ENCODE data around the gene PLA2G2D.

The PLA2G2D gene

DNA sequence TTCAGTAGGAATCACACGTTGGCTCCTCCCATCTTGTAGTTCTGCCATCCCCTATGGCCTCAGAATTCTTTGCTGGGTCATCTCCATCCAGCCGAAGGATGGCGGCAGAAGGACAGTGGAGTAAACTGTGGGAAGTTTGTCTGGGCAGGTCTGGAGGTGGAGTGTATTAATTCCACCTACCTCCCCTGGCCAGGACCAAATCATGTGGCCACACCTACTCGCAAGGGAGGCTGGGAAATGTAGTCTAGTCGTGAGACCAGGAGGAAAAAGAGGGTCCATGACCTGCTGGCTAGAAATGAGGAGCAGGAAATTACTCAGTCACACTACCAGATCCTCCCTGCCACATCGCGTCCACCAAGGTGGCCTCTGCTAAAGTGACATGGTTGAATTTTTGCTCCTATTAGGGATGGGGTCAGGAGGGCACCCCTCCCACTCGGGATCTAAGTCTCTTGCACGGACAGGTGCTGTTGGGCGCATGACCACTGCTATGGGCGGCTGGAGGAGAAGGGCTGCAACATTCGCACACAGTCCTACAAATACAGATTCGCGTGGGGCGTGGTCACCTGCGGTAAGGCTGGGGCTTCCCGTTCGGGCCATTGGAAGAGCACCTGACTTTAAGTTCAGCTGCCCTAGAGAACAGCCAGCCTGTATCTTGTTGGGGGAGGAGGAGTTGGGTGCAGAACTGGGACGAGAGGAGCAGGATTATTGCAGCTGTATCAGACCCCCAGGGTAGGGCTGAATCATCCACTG, 29.8 kb downstream of the PLA2G2D start:
- DNase-seq (ENCODE audit: extremely low read depth in 1 of 2, low read depth in 1 of 2) = no peak

DNA sequence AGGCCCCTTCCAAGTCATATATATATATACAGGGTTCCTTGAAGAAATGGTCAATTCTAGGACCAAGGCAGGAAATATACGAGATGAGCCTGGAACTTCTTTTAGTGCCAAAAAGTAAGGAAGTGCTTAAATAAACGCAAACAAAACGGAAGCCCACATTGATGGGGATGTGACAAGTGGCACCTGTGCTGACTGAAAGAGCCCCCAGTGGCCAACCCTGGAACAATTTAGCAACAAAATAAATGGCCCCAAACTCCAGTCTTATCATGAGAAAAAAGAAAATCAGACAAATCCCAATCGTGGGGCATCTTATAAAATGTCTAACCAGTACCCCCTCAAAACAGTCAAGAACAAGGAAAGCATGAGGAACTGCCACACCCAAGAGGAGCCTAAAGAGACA, 31.7 kb downstream of the PLA2G2D start:
- no peak for DNase-seq (ENCODE audit: extremely low read depth in 1 of 2, low read depth in 1 of 2)

DNA sequence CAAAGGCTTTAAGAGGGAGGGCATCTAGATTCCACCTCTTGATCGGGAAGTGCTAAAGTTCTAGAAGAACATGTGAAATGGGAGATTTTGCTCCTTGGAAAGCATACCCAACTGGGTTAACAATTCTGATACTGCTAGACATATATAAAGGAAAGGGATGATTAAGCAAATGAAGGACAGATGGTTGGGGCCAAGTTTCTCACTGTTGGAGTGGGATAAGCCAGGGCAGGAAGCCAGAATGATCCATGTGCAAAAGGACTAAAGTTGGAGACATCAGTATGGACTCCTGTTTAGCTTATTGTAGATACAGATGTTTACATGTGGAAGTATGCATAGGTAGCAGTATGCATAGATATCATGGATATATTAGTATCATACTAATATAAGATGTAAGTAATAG, 32.5 kb downstream of the PLA2G2D start:
- no peak for DNase-seq (ENCODE audit: extremely low read depth in 1 of 2, low read depth in 1 of 2)

DNA sequence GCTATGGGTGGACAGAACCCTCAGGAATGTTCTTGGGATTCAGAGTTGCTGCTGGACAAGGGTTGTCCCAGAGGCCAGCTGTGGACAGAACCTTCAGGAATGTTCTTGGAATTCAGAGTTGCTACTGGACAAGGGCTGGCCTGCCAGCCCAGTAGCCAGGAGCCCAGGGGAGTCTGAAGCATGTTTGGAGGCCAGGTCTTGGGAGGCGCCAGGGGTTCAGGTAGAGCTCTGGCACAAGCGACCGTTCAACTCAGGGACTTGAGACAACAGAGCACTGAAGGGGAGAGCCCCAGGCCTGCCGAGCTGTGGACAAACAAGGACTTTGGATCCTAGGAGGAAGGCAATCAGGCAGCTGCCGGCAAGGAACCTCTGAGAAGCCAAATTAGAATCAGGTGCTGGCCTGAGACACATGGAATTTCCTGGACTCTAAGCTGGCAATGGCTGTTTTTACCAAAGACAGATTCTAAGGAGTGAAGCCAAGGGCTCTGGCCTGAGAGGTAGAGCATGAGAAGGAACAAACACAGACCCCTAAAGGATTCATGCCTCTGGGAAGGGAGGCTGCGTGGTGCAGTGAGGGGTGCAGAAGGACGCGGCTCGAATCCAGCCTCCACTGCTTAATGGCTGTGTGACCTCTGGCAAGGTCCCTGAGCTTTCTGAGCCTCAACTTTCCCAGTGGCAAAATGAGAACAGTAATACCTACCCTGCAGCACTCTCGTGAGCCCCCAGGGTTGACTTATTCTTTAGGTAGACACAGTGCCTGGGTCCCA, 36.0 kb downstream of the PLA2G2D start:
- DNase-seq (ENCODE audit: extremely low read depth in 1 of 2, low read depth in 1 of 2) = no peak

DNA sequence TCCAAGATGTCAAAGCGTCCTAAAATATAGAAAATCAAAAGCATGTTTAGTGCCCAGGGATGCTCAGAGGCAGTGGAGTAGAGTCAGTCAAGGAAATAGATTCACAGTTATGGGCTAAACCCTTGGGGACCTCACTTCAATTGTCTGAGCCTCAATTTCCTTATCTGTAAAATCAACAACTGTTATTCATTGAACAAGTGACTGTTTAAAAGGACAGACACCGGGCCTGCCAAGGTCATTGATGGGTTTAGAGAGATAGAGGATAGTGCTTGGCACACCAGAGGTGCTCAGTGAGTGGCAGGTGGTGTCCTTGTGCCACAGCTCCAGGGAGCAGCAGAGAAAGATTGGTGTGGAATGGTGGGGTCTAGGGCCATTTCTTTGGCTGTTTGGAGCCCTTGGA, 36.6 kb downstream of the PLA2G2D start:
- DNase-seq (ENCODE audit: extremely low read depth in 1 of 2, low read depth in 1 of 2) = no peak

DNA sequence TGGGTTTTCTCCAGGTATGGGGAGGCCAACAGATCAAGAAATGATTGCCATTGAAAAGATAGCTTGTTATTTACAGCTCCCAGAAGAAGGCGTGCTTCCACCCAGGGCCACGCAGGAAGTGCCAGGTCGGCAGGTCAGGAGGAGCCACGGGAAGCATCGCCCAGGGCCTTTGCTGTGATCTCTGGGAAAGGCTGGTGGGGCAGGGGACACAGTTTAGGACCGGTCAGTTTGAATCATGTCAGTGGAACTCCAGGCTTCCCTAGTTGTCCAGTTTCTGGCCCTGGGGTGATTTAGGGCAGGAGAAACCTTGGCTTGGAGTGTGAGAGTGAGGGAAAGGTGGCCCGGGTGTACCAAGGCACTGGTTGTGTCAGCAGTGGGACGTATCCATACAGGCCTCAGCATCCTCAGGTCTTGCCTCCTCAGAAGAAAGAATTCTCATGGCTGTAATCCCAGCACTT, 38.0 kb downstream of the PLA2G2D start:
- no peak for DNase-seq (ENCODE audit: extremely low read depth in 1 of 2, low read depth in 1 of 2)

DNA sequence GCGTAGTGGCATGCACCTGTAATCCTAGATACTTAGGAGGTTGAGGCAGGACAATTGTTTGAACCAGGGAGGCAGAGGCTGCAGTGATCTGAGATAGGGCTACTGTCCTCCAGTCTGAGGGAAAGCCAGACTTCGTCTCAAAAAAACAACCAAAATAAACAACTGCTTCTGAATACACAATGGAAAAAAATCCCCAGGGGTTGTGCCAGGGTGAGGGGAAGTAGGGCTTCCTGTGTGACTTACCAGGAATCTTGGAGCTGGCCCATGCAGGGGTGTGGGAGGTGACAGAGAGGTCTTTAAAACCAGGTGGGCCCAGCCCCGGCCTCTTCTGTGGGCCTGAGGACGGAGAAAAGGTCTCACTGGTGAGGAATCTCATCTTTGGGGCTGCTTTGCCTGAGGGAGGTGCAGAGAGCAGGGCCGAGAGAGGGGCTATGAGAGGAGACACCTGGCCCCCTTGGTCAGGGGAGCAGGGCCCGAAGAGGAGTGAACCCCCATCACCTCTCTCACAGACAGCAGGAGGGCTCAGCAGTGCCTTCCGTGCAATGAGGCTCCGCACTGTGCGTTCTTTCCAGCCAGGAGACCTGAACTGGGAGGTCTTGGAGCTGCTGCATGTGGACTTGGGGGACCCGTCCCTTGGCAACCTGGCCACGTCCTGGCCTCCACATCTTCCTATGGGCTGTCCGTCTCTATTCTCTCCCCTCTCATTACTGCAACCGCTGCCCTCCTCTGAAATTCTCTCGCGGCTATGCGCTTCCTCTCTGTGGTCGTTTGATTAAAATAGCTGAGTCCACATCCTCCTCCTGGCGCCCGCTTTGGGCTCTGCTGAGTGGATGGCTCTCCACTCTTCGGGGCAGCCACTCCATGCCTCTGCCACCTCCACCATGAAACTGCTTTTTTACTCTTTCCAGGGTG, 38.6 kb downstream of the PLA2G2D start:
- peak in 1 of 2 donors; percentile 2 for DNase-seq (ENCODE audit: extremely low read depth in 1 of 2, low read depth in 1 of 2)

DNA sequence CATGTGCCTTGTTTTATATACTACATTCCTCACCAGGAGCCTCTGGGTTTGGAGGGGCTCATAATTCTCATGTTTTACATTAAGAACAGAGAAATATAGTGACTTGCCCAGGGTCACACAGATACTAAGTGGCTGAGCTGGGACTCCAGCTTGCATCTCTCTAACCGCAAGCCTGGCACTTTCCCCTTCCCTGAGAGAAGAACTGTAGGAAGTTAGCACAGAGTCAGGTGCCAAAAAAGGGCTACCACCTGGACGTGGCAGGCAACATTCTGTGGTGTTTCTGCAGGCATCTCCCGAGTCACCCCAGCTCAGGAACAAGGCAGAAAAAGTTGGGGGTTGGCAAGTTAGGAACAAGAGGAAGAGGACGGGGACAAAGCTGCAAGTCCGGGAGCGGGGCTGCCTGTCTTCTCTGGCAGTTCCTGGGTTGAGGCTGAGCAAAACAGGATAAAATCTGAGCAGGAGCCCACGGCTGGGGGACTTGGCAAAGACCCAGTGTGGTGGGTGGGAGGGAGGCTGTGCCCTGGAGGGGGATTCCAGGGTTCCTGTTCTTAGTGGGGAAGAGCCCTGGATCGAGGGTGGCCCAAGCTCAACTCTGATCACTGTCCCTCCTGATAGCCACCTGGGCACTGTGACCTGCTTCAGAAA, 39.6 kb downstream of the PLA2G2D start:
- DNase-seq (ENCODE audit: extremely low read depth in 1 of 2, low read depth in 1 of 2) = no peak

DNA sequence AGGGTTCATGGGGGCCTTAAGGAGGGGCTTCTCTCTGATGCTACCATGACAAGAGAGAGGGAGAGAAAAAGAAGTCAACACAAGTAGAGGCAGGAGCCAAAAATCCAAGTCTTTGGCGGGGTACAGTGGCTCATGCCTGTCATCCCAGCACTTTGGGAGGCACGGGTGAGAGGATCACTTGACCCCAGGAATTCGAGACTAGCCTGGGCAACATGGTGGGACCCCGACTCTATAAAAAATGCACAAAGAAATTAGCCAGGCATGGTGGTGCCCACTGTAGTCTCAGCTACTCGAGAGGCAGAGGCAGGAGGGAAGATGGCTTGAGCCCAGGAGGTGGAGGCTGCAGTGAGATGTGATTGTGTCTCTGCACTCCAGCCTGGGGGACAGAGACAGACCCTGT, 40.6 kb downstream of the PLA2G2D start:
- no peak for DNase-seq (ENCODE audit: extremely low read depth in 1 of 2, low read depth in 1 of 2)

DNA sequence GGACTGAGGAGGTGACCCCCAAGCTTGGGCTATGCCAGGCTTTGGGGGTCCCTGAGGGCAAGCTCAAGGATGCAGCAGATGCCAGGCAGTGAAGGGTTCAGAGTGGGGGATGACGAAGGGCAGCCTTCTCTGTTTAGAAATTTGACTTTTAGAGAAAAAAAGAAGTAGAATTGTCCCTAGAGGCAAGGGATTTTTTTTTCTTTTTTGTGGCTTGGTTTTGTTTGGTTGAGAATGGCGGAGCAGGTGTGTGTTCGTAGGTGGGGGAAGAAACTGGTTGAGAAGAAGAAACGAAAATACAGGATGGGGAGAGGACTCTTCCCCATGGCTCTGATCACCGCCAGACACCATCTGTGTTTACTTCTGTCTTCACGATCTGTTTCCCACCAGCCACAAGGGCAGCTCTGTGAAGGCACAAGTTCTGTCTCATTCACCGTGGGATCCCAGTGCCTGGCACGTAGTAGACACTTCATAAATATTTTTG, 41.1 kb downstream of the PLA2G2D start:
- DNase-seq (ENCODE audit: extremely low read depth in 1 of 2, low read depth in 1 of 2) = no peak

DNA sequence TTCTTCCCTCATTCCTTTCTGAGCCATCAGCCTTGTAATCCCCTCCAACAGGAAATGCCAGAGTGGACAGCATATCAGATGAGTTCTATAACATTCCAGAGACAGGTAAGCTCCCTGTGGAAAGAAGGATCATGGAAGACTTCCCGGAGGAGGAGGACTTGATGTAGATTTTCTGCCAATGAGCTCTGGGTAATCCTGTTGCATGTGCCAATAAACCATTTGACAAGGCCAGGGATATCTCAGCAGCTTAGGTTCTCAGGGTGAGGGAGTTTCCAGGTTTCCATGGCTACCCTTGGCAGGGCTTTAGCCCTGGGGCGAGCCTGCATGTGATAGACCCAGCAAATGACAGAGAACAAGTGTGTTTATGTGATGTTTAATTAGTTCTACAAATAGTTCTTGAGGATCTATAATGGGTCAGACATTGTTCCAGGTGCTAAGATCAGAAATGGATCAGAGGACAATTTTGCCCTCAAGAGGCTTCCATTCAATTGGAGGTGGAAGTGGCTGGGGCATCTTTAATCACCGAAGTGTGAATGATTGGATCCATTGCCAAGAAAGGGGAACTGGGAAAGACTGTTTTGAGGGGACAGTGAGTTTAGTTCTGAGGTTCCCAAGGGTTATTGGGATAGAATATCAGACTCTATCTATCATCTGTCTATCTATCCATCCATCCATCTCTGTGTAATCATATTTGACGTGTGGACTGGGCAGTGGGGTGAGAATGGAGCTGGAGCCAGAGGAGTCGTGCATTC, 42.5 kb downstream of the PLA2G2D start:
- DNase-seq (ENCODE audit: extremely low read depth in 1 of 2, low read depth in 1 of 2) = no peak

DNA sequence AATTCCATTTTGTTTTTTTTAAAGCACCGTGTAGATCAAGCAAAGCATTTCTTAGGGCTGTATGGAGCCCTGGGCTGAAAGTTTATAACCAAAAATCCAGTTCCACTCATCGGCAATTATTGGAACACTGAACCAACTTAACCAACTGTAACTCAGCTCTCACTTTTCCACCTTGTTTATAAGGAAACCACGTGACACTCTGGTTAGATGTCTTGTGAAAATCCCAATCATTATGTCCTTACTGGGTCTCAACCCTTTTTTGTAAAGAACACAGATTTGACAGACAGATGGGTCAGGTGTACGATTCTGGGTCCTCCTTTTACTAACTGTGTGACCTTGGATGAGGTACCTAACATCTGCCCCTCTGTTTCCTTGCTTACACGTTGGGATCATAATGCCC, 43.1 kb downstream of the PLA2G2D start:
- no peak for DNase-seq (ENCODE audit: extremely low read depth in 1 of 2, low read depth in 1 of 2)

DNA sequence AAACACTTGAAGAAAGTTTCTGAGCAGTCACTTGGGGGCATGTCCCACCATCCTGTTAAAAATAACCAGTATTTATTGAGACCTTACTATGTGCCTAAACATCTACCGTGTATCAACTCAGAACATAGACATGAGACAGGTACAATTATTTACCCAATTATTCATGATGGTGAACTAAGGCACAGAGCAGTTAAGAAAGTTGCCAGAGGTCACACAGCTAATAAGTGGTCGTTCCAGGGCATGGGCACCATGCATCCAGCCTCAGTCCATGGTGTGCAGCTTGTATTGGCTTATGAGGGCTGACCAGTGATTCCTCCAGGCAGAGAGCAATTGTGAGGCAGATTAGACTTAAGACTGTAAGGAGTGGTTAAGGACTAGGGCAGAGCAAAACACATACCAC, 44.0 kb downstream of the PLA2G2D start:
- no peak for DNase-seq (ENCODE audit: extremely low read depth in 1 of 2, low read depth in 1 of 2)

DNA sequence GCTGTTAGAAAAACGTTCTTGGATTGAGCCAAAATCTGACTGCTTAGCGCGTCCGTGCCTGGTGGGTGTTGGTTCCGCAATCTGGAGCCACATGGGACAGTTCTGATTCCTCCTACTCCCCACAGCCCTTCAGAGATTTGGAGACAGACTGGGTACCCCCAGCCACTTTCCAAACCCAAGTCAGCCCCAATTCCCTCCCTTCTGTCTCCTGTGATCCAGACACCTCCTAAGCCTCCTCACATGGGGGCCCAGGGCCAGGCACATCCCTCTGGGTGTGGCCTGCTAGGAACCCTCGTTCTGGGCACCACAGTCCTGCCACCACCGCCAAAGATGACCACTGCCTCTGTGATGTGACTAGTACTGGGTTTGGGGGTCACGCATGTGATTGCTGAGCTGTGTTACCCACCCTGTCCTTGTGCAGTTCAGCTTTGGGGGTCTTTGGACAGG, 44.6 kb downstream of the PLA2G2D start:
- no peak for DNase-seq (ENCODE audit: extremely low read depth in 1 of 2, low read depth in 1 of 2)

DNA sequence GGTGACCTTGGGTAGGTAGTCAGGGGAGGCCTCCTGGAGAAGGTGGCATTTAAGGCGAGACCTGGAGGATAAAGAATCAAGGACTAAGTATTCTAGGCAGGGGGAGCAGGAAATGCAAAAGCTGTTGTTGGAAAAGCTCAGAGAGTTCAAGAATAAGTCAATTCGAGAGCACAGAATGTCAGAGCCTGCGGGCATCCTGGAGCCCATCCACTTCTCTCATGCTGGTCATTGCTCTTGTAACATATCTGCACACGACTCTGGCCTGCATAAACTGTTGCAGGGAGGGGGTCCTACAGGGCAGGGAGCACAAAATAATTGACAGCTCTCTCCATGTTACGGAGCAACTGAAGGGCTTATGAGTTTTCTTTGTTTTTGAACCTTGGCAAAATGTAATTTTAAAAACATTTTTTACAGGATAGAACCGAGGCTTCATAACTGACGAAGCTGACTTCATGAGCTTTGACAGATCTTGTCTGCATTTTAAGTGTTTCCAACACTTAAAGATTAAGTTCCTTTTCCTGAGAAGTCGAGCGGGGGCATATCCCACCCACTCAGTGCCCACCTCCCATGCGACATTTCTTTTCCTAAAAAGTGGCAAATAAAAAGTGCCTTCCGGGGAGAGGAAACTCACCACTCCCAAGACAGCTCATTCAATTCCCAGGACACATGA, 45.1 kb downstream of the PLA2G2D start:
- DNase-seq (ENCODE audit: extremely low read depth in 1 of 2, low read depth in 1 of 2) = no peak

DNA sequence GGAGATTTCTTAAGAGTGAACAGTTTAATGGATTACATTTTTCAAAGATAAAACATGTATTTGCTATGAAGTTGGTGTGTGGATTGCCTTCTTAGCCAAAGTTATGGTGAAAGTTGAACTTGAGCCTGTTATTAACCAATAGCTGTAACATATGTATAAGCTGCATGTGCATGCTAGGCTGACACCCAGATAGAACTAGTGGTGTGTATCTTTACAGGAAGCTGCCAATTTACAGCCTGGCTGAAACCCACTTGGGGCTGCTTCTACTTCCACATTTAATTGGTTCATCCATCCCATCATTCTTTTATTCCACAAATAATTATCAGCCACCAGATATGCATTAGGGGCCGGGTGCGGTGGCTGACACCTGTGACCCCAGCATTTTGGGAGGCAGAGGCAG, 46.1 kb downstream of the PLA2G2D start:
- no peak for DNase-seq (ENCODE audit: extremely low read depth in 1 of 2, low read depth in 1 of 2)

DNA sequence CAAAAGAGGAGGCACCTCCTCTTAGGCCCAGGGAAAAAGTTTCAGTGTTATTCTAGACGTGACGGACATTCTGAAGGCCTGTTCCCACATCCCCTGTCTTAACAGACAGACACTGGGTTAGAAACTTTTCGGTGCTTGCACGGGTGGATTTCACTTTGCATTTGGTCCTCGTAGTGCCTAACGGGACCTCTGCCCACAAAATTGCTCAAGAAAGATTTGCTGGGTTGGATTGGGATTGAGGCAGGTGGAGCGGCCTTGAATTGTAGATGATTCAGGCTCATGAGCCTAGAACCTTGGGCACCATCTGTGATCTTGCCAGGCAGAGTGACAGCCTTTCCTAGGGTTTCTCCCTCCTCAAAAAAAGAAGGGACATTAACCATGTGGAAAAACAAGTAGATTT, 46.6 kb downstream of the PLA2G2D start:
- DNase-seq (ENCODE audit: extremely low read depth in 1 of 2, low read depth in 1 of 2) = no peak

DNA sequence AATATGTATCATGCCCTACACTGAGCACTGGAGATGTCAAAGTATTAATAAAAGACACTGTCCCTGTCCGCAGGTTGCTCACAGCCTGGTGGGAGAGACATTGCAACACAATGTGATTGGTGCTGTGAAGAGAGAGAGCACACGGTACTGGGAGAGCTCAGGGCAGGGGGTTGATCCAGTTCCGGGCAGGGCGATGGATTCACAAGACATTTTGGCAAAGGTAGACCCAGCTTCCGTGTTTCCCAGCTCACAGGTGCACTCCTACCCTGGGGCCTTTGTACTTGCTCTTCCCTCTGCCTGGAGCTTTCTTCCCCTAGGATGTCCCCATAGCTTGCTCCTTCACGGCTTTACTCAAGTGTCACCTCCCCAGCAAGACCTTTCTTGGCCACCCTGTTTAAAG, 47.9 kb downstream of the PLA2G2D start:
- no peak for DNase-seq (ENCODE audit: extremely low read depth in 1 of 2, low read depth in 1 of 2)

DNA sequence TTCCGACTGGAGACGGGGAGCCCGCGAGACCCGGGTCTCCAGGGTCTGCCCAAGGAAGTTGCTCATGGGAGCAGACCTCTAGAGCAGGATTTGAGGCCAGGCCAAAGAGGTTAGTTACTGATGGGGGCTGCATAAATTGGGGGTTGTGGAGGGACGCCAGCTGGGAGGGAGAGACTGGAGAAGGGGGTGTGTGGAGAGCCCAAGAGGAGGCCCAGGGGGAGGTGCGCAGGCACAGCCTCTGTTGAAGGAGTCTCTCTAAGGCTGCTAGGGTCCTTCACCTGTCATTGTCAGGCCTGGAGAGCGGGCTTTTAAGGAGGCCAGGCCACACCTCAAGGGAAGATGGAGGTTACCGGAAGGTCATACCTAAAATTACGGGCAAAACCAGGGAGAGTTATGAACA, 49.0 kb downstream of the PLA2G2D start:
- DNase-seq (ENCODE audit: extremely low read depth in 1 of 2, low read depth in 1 of 2) = no peak
